WTC11 (cell line): ENCODE results near the gene HAP1.

ENCODE experiments used
- ELF4 ChIP-seq: sonication (generic); formaldehyde crosslinking; IDR thresholded peaks from 2 replicates; pipeline ENCODE4 v1.8.1; 2022; ENCODE audit warnings: low read depth, mild to moderate bottlenecking, moderate library complexity, missing genetic modification reagents
- TF ChIP-seq, protein P1 (sequence below): fragments of 200-600 bp; IDR thresholded peaks from 2 replicates; pipeline ENCODE4 v1.8.0; 2022; ENCODE audit warnings: antibody characterized with exemption

DNA sequence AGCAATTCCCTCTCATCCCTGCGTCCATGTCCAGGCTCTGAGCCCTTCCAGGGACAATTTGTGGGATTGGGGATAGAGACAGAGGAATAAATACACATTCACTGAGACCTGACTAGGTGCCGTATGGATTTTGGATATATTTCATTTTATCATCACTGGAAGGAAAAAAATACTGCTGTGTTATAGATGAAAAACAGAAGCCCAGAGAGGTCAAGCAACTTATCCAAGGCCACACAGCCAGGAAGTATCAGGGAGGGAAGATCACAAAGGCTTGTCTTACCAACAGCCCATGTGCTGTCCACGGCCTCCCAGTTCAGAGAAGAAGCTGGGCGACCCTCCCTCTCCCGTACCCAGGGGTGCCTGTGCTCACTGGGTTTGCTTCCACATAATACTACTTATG, 6.1 kb upstream of the HAP1 start:
- TF ChIP-seq, protein P1, sequence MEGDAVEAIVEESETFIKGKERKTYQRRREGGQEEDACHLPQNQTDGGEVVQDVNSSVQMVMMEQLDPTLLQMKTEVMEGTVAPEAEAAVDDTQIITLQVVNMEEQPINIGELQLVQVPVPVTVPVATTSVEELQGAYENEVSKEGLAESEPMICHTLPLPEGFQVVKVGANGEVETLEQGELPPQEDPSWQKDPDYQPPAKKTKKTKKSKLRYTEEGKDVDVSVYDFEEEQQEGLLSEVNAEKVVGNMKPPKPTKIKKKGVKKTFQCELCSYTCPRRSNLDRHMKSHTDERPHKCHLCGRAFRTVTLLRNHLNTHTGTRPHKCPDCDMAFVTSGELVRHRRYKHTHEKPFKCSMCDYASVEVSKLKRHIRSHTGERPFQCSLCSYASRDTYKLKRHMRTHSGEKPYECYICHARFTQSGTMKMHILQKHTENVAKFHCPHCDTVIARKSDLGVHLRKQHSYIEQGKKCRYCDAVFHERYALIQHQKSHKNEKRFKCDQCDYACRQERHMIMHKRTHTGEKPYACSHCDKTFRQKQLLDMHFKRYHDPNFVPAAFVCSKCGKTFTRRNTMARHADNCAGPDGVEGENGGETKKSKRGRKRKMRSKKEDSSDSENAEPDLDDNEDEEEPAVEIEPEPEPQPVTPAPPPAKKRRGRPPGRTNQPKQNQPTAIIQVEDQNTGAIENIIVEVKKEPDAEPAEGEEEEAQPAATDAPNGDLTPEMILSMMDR = no peak
- TF ChIP-seq ELF4 (CRISPR knock-in tag) = no peak
